GM19468 (cell line): ENCODE measurements around the gene LSM3.

Experiments
- ATAC-seq: cut with Tn5 transposase; IDR thresholded peaks from one replicate; pipeline ENCODE4 v1.9.1; 2021; ENCODE audit warnings: mild to moderate bottlenecking, moderate library complexity, moderate number of reproducible peaks; ENCODE audit not compliant: unreplicated experiment; ENCODE audit errors: extremely low read depth

The LSM3 gene

GRCh38 chr3:14188041-14188754 is 9.6 kb downstream of the LSM3 start:
- no peak for ATAC-seq

GRCh38 chr3:14194865-14195264 is 16.2 kb downstream of the LSM3 start:
- ATAC-seq = no peak

GRCh38 chr3:14199641-14200040 is 21.0 kb downstream of the LSM3 start:
- no peak for ATAC-seq

- ATAC-seq = no peak
Measured at GRCh38 chr3:14200276-14200675, 21.7 kb downstream of the LSM3 start.

- no peak for ATAC-seq
Measured at GRCh38 chr3:14200841-14201240, 22.2 kb downstream of the LSM3 start.

GRCh38 chr3:14201940-14202684 is 23.5 kb downstream of the LSM3 start:
- ATAC-seq = no peak

GRCh38 chr3:14202874-14203520 is 24.4 kb downstream of the LSM3 start:
- no peak for ATAC-seq

GRCh38 chr3:14203521-14204079 is 25.0 kb downstream of the LSM3 start:
- ATAC-seq = no peak

GRCh38 chr3:14204515-14205284 is 26.1 kb downstream of the LSM3 start:
- ATAC-seq = no peak

- no peak for ATAC-seq
Measured at GRCh38 chr3:14206548-14207177, 28.0 kb downstream of the LSM3 start.

GRCh38 chr3:14208168-14208567 is 29.6 kb downstream of the LSM3 start:
- no peak for ATAC-seq

GRCh38 chr3:14208977-14209394 is 30.4 kb downstream of the LSM3 start:
- no peak for ATAC-seq

GRCh38 chr3:14209581-14210289 is 31.1 kb downstream of the LSM3 start:
- no peak for ATAC-seq

- ATAC-seq = no peak
Measured at GRCh38 chr3:14210290-14210688, 31.7 kb downstream of the LSM3 start.

- no peak for ATAC-seq
Measured at GRCh38 chr3:14210843-14211594, 32.4 kb downstream of the LSM3 start.

- no peak for ATAC-seq
Measured at GRCh38 chr3:14211621-14212020, 33.0 kb downstream of the LSM3 start.

GRCh38 chr3:14212032-14212431 is 33.4 kb downstream of the LSM3 start:
- ATAC-seq = no peak

GRCh38 chr3:14213066-14213774 is 34.6 kb downstream of the LSM3 start:
- ATAC-seq = no peak
